DND-41 (cell line): Measurements from ENCODE around the gene CPNE4.

ENCODE experiments used
- ATAC-seq: fragments of 200-7000 bp; cut with Tn5 transposase; 3 replicates; pipeline ENCODE4 v1.9.1; 2021; ENCODE audit warnings: low read depth; ENCODE audit not compliant: insufficient read depth
- DNase-seq: peaks from one replicate; pipeline ENCODE4 v3.0.0-alpha.2; 2020
- H2AFZ ChIP-seq: 2 replicates; pipeline ENCODE4 v1.6.0; 2012; ENCODE audit warnings: low read depth, low read length
- H3K27ac ChIP-seq: 2 replicates; pipeline ENCODE4 v1.5.1; 2012; ENCODE audit warnings: low read length, inconsistent platforms
- H3K27me3 ChIP-seq: fragments of 200-600 bp; sonication (generic); 2 replicates; pipeline ENCODE4 v1.6.0; 2012; ENCODE audit warnings: low read length, mild to moderate bottlenecking, inconsistent platforms; ENCODE audit not compliant: insufficient read depth, poor library complexity
- H3K36me3 ChIP-seq: 2 replicates; pipeline ENCODE4 v1.5.1; 2012; ENCODE audit warnings: low read length, inconsistent platforms; ENCODE audit not compliant: insufficient read depth
- H3K4me1 ChIP-seq: 2 replicates; pipeline ENCODE4 v1.5.1; 2012; ENCODE audit warnings: mild to moderate bottlenecking, low read length; ENCODE audit not compliant: insufficient read depth
- H3K4me2 ChIP-seq: 2 replicates; pipeline ENCODE4 v1.6.0; 2012; ENCODE audit warnings: mild to moderate bottlenecking, moderate library complexity, low read length, inconsistent platforms; ENCODE audit not compliant: insufficient read depth
- H3K4me3 ChIP-seq, 2 experiments: fragments of 200-600 bp in 1 of 2; shearing (Covaris generic) in 1 of 2; 2 replicates each; pipeline ENCODE4 v1.5.1; 2012 to 2016; ENCODE audit warnings: inconsistent platforms in 2 of 2, low read length in 2 of 2, mild to moderate bottlenecking in 2 of 2, low read depth in 1 of 2, moderate library complexity in 1 of 2
- H3K79me2 ChIP-seq: 2 replicates; pipeline ENCODE4 v1.6.0; 2012; ENCODE audit warnings: low read length, inconsistent platforms; ENCODE audit not compliant: insufficient read depth
- H3K9ac ChIP-seq: 2 replicates; pipeline ENCODE4 v1.6.0; 2012; ENCODE audit warnings: low read depth, mild to moderate bottlenecking, inconsistent platforms, low read length, moderate library complexity
- H3K9me3 ChIP-seq: 2 replicates; pipeline ENCODE4 v1.5.1; 2012; ENCODE audit warnings: low read length, moderate library complexity, mild to moderate bottlenecking, inconsistent platforms; ENCODE audit not compliant: insufficient read depth, severe bottlenecking
- H4K20me1 ChIP-seq: 2 replicates; pipeline ENCODE4 v1.6.0; 2012; ENCODE audit warnings: low read length; ENCODE audit not compliant: insufficient read depth
- CTCF ChIP-seq: IDR thresholded peaks from 2 replicates; pipeline ENCODE4 v1.5.1; 2012; ENCODE audit warnings: borderline replicate concordance, low read length, moderate library complexity, mild to moderate bottlenecking; ENCODE audit not compliant: poor library complexity, severe bottlenecking; ENCODE audit errors: extremely low read depth
- EZH2 ChIP-seq: IDR thresholded peaks from 3 replicates; pipeline ENCODE4 v1.6.1; 2012; ENCODE audit warnings: borderline replicate concordance, low read depth, mild to moderate bottlenecking, moderate library complexity, low read length, inconsistent platforms; ENCODE audit not compliant: severe bottlenecking

CPNE4 gene

DNA sequence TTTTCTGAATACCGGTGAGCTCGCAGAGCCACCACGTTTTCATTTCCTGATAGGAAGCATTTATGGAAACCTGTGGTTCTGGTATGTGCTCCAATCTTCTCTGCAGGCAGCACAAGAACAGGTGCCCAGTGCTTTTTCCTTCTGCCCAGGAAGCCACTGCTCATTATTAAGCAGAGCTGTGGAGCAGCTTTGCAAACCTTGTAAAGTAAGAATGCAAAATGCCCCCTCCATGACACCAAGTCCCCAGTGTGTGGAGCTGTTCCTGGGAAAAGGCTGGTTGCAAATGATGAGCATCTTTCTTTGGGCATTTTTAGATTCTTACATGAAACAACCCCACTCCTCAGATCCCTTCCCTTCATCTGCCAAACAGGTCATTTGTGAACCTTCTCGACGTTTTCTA, 466.4 kb downstream of the CPNE4 start:
- Histone ChIP-seq H4K20me1 (no peaks in the 10 kb centered on the region), H3K4me1 (no peaks in the 10 kb centered on the region), H3K4me3 (no peak overlapping the region), H3K4me2 (no peak overlapping the region), H3K27ac (no peak overlapping the region), H3K79me2 (no peaks in the 10 kb centered on the region), H3K9me3 (no peaks in the 10 kb centered on the region), H3K9ac (no peak overlapping the region), H3K36me3 (no peaks in the 10 kb centered on the region), H2AFZ (no peak overlapping the region), H3K27me3 (peaks cover 10% of the 10 kb centered on the region)
- TF ChIP-seq CTCF (no peak), EZH2 (no peak)
- no peak for DNase-seq
- ATAC-seq, result no peak

DNA sequence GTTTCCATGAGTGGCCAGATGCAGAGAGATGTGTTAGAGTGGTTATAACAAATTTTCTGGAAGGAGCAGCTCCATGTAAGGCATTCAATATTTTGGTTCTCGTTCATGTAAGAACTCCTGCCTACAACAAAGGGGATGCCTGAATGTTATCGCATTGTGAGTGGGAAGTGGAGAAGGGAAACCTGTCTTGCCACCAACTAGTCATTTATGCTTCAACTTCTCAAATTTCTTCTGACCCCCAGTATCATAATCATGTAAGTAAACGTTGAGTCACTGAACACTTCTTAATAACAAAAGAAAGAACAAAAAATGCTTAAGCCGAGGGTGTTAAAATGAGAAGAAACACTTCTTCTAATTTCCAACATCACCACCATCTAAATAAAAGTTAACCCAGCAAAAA, 470.0 kb downstream of the CPNE4 start:
- DNase-seq (no peak), ATAC-seq (no peak)
- H2AFZ ChIP-seq, result no peak overlapping the region
- no peak overlapping the region for H3K27ac ChIP-seq
- H4K20me1 ChIP-seq, result no peaks in the 10 kb centered on the region
- H3K4me1 ChIP-seq, result no peaks in the 10 kb centered on the region
- peaks cover 24% of the 10 kb centered on the region for H3K27me3 ChIP-seq
- no peak for TF ChIP-seq CTCF
- no peak for TF ChIP-seq EZH2
- no peaks in the 10 kb centered on the region for H3K9me3 ChIP-seq
- H3K4me2 ChIP-seq, result no peak overlapping the region
- H3K36me3 ChIP-seq, result no peaks in the 10 kb centered on the region
- no peak overlapping the region for H3K4me3 ChIP-seq
- no peak overlapping the region for H3K9ac ChIP-seq
- no peaks in the 10 kb centered on the region for H3K79me2 ChIP-seq

GRCh38 chr3:131561511-131561910, 473.3 kb downstream of the CPNE4 start:
- no peaks in the 10 kb centered on the region for H3K4me1 ChIP-seq
- no peak overlapping the region for H2AFZ ChIP-seq
- no peaks in the 10 kb centered on the region for H3K36me3 ChIP-seq
- H3K4me2 ChIP-seq, result no peak overlapping the region
- peaks cover 24% of the 10 kb centered on the region for H3K27me3 ChIP-seq
- H3K9me3 ChIP-seq, result no peaks in the 10 kb centered on the region
- H3K79me2 ChIP-seq, result no peaks in the 10 kb centered on the region
- H3K9ac ChIP-seq, result no peak overlapping the region
- H4K20me1 ChIP-seq, result no peaks in the 10 kb centered on the region
- H3K27ac ChIP-seq, result no peak overlapping the region
- DNase-seq, result no peak
- TF ChIP-seq EZH2 (no peak), CTCF (no peak)
- no peak for ATAC-seq
- H3K4me3 ChIP-seq, result no peak overlapping the region

- H3K4me3 ChIP-seq, result no peak overlapping the region
- H3K9me3 ChIP-seq, result no peaks in the 10 kb centered on the region
- H2AFZ ChIP-seq, result no peak overlapping the region
- TF ChIP-seq CTCF (no peak), EZH2 (no peak)
- H3K4me1 ChIP-seq, result no peaks in the 10 kb centered on the region
- H3K79me2 ChIP-seq, result no peaks in the 10 kb centered on the region
- H3K27me3 ChIP-seq, result peaks cover 24% of the 10 kb centered on the region
- no peaks in the 10 kb centered on the region for H4K20me1 ChIP-seq
- ATAC-seq (no peak), DNase-seq (no peak)
- no peak overlapping the region for H3K9ac ChIP-seq
- no peak overlapping the region for H3K4me2 ChIP-seq
- no peaks in the 10 kb centered on the region for H3K36me3 ChIP-seq
- H3K27ac ChIP-seq, result no peak overlapping the region
Measured at GRCh38 chr3:131560795-131561194, 474.0 kb downstream of the CPNE4 start.
